Endothelial cell of umbilical vein (primary cell): ENCODE results near the gene CSK.

Experiments
- EZH2 ChIP-seq: IDR thresholded peaks from 2 replicates; pipeline ENCODE4 v1.6.1; 2012; ENCODE audit warnings: borderline replicate concordance, low read depth, mild to moderate bottlenecking, moderate library complexity, low read length, inconsistent platforms; ENCODE audit not compliant: severe bottlenecking
- GATA2 ChIP-seq: IDR thresholded peaks from 2 replicates; pipeline ENCODE4 v1.7.0; 2011; ENCODE audit warnings: low read depth, mild to moderate bottlenecking, moderate library complexity, mixed read lengths, low read length; ENCODE audit not compliant: insufficient read length, insufficient read depth
- JUN ChIP-seq: IDR thresholded peaks from 2 replicates; pipeline ENCODE4 v1.6.1; 2011; ENCODE audit warnings: borderline replicate concordance, low read depth; ENCODE audit not compliant: insufficient read length, insufficient read depth
- MYC ChIP-seq: IDR thresholded peaks from one replicate; pipeline ENCODE4 v1.6.1; 2011; ENCODE audit warnings: mild to moderate bottlenecking, low read depth, low read length
- POLR2A ChIP-seq: IDR thresholded peaks from 2 replicates; pipeline ENCODE4 v1.6.1; 2012; ENCODE audit warnings: low read depth, mild to moderate bottlenecking, control low read depth, low read length
- POLR2AphosphoS5 ChIP-seq: IDR thresholded peaks from 2 replicates; pipeline ENCODE4 v1.6.1; 2012; ENCODE audit warnings: low read depth, mild to moderate bottlenecking, control low read depth, low read length, moderate library complexity; ENCODE audit not compliant: insufficient read depth
- TF ChIP-seq, protein P1 (sequence below), 2 donors: IDR thresholded peaks; 1 replicate in 1 of 2; 2 replicates in 1 of 2; pipeline ENCODE4 v1.5.1; 2011; ENCODE audit warnings: low read length in 2 of 2, mild to moderate bottlenecking in 2 of 2, moderate library complexity in 2 of 2, control low read depth in 1 of 2, inconsistent platforms in 1 of 2, low read depth in 1 of 2; ENCODE audit not compliant: insufficient read depth in 1 of 2; ENCODE audit errors: extremely low read depth in 1 of 2
- TF ChIP-seq, protein P2 (sequence below): IDR thresholded peaks from 2 replicates; pipeline ENCODE4 v1.6.1; 2011; ENCODE audit not compliant: insufficient read depth, insufficient read length

DNA sequence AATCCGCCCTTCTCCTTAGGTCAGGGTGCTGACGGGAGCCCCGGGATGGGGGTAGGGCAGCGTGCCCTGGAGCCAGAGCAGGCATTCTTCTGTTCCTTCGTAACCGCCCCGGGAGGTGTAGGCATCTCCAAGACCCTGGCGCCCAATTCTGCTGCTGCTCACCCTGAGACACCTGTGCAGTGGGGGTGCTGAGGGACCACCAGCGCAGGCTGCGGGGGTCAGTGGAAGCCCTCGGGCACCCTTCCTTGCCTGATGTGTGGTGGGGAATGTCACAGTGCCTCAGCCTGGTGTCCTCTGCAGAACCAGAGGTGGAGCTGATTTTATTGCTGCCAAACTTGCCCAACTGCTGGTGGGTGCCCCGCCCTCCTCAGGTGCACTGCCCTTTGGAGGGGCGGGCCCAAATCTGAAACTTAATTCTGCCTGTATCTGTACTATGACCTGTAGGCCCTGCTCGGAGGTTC, 7.3 kb downstream of the CSK start:
- TF ChIP-seq GATA2 (no peak), MYC (no peak), POLR2A (no peak), JUN (no peak), POLR2AphosphoS5 (no peak), EZH2 (no peak)
- TF ChIP-seq, protein P1, sequence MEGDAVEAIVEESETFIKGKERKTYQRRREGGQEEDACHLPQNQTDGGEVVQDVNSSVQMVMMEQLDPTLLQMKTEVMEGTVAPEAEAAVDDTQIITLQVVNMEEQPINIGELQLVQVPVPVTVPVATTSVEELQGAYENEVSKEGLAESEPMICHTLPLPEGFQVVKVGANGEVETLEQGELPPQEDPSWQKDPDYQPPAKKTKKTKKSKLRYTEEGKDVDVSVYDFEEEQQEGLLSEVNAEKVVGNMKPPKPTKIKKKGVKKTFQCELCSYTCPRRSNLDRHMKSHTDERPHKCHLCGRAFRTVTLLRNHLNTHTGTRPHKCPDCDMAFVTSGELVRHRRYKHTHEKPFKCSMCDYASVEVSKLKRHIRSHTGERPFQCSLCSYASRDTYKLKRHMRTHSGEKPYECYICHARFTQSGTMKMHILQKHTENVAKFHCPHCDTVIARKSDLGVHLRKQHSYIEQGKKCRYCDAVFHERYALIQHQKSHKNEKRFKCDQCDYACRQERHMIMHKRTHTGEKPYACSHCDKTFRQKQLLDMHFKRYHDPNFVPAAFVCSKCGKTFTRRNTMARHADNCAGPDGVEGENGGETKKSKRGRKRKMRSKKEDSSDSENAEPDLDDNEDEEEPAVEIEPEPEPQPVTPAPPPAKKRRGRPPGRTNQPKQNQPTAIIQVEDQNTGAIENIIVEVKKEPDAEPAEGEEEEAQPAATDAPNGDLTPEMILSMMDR (IDR thresholded peaks at IDR 0.05; ENCODE audit: extremely low read depth in 1 of 2, insufficient read depth in 1 of 2, low read depth in 1 of 2, low read length in 2 of 2), result no peak
- TF ChIP-seq, protein P2, sequence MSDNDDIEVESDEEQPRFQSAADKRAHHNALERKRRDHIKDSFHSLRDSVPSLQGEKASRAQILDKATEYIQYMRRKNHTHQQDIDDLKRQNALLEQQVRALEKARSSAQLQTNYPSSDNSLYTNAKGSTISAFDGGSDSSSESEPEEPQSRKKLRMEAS, result no peak
